Heart right ventricle (tissue), 16 donors: ENCODE measurements around the gene TXNDC11. TPM values are rescaled to one million over a fixed set of nuclear protein-coding genes. Genes with fewer than 3 reads are reported as not detected.

Experiments used
- ATAC-seq, 8 donors: fragments of 200-7000 bp; cut with Tn5 transposase; one replicate each; pipeline ENCODE4 v1.9.1; 2020; ENCODE audit warnings: mild to moderate bottlenecking in 8 of 8, moderate library complexity in 8 of 8, moderate number of reproducible peaks in 1 of 8
- DNase-seq, 2 donors: peaks; one replicate each; pipeline ENCODE4 v3.0.0-alpha.2; 2020
- H3K27ac ChIP-seq, 10 donors: fragments of 200-600 bp; sonication (generic) in 2 of 10; one replicate each; pipeline versions ENCODE4 v1.5.0 to v1.8.0; 2020 to 2022; ENCODE audit warnings: mild to moderate bottlenecking in 3 of 10
- H3K27me3 ChIP-seq, 7 donors: fragments of 200-600 bp; one replicate each; pipeline ENCODE4 v1.8.0; 2021 to 2022; ENCODE audit warnings: mild to moderate bottlenecking in 2 of 7
- H3K36me3 ChIP-seq, 9 donors: fragments of 200-600 bp; sonication (generic) in 1 of 9; one replicate each; pipeline versions ENCODE4 v1.5.0 to v1.8.0; 2020 to 2022; ENCODE audit warnings: mild to moderate bottlenecking in 2 of 9
- H3K4me1 ChIP-seq, 9 donors: fragments of 200-600 bp; sonication (generic) in 1 of 9; one replicate each; pipeline versions ENCODE4 v1.5.0 to v1.8.0; 2020 to 2022; ENCODE audit warnings: mild to moderate bottlenecking in 4 of 9
- H3K4me3 ChIP-seq, 10 donors: fragments of 200-600 bp; sonication (generic) in 2 of 10; one replicate each; pipeline versions ENCODE4 v1.5.0 to v1.8.0; 2020 to 2022; ENCODE audit warnings: mild to moderate bottlenecking in 7 of 10, moderate library complexity in 2 of 10
- H3K9me3 ChIP-seq, 11 donors: fragments of 200-600 bp in 10 of 11; sonication (generic) in 2 of 11; one replicate each; pipeline versions ENCODE4 v1.5.0 to v1.8.0; 2013 to 2022; ENCODE audit warnings: mild to moderate bottlenecking in 2 of 11, control low read depth in 1 of 11, moderate library complexity in 1 of 11
- CTCF ChIP-seq, 9 donors: fragments of 200-600 bp; sonication (generic) in 2 of 9; IDR thresholded peaks; one replicate each; pipeline versions ENCODE4 v1.5.0 to v1.8.0; 2021 to 2022; ENCODE audit warnings: antibody characterized with exemption in 9 of 9, mild to moderate bottlenecking in 5 of 9, moderate library complexity in 1 of 9
- WGBS, 2 donors: extraction: QIAGEN DNeasy Blood & Tissue Kit; methylation state at CpG; one replicate each; pipeline ENCODE4 v1.1.7; 2013; ENCODE audit warnings: inconsistent platforms in 1 of 2; 5-methylcytosine and 5-hydroxymethylcytosine counted together
- intact Hi-C, 10 donors: fragments of 100-400 bp; cut with DNase I; formaldehyde crosslinking; loops; one replicate each; pipeline versions ENCODE4 v1.11.1 to v1.14.2; 2022
- polyA plus RNA-seq, 2 donors: library from polyadenylated mRNA; stranded (reverse); fragments of 200-250 nt; gene quantifications; one replicate each; pipeline ENCODE4 v1.2.3, GENCODE V29; 2013
- total RNA-seq, 10 donors: library from RNA; stranded (reverse); fragmentation: NEBNext Ultra II Directional in 3 of 10; extraction: Animal tissue kit (Norgen Biotek cat#: 25700) in 3 of 10; gene quantifications; one replicate each; pipeline versions ENCODE4 v1.2.1 to v1.2.4, GENCODE V29; 2021 to 2023
- donor health status: Arrhythmogenic right ventricular cardiomyopathy.
- donor health status: ischemic (EF 13 %, LVEDD 7.1; RV severe dilation, severe dysfunction).
- donor health status: healthy with polysubstance abuse.
- donor health status: DM: no; HTN: yes; CAD: no.
- donor health status: DM: no; HTN: no; CAD: no.
- donor health status: ischemic (EF 25% LVEDD 6.9; RV normal size, moderate dysfunction).
- donor health status: ischemic (EF 25% LVEDD 5.7; RV mildly dilated, moderate dysfunction).
- donor health status: healthy.
- donor health status: DM: yes; HTN: yes; CAD: no.
- donor health status: Ischemic cardiomyopathy.
- donor health status: ischemic (EF 35%, LVEDD 5.7; RV mildly dilated, moderate dysfunction).
- donor health status: nonischemic (EF 11% LVEDD 7.7; RV severe dilation, severe dysfunction).
- donor health status: DM: yes; HTN: yes; CAD: no.
- donor health status: PGD.
- donor health status: ischemic (EF 29% LVEDD 5.4; RV normal size, mild dysfunction).
- donor health status: nonischemic (EF 23%, LVEDD 6.1; RV moderate dilation, normal function).

The TXNDC11 gene
- total and polyA plus RNA-seq, 12 donors = 16.8 to 46.7 (median 25.1) TPM

GRCh38 chr16:11697319-11697718 lies 45.3 kb downstream of the TXNDC11 start:
- DNase-seq (no peak), ATAC-seq (peak in 1 of 8 donors; percentile 29)
- 94 to 96% methylated on average over 12 of the region's 12 CpGs for WGBS, 2 donors
- H3K36me3 ChIP-seq = peaks cover 0 to 98% (median 30%) of the 10 kb centered on the region in 9 donors
- H3K4me1 ChIP-seq = peaks cover 0 to 12% (median 6%) of the 10 kb centered on the region in 9 donors
- TF ChIP-seq CTCF (IDR thresholded peaks at IDR 0.05) = no peak
- H3K27ac ChIP-seq = no peak overlapping the region
- H3K9me3 ChIP-seq = no peaks in the 10 kb centered on the region
- no peak overlapping the region for H3K4me3 ChIP-seq
- intact Hi-C loops = no loop called here
- no peaks in the 10 kb centered on the region for H3K27me3 ChIP-seq

- H3K9me3 ChIP-seq = no peaks in the 10 kb centered on the region
- intact Hi-C loops = no loop called here
- no peaks in the 10 kb centered on the region for H3K27me3 ChIP-seq
- H3K4me1 ChIP-seq = peaks cover 0 to 12% (median 6%) of the 10 kb centered on the region in 9 donors
- TF ChIP-seq CTCF (IDR thresholded peaks at IDR 0.05) = no peak
- 93 to 96% methylated on average over 12 of the region's 12 CpGs for WGBS, 2 donors
- no peak overlapping the region for H3K27ac ChIP-seq
- peaks cover 0 to 98% (median 33%) of the 10 kb centered on the region in 9 donors for H3K36me3 ChIP-seq
- no peak for DNase-seq
- no peak for ATAC-seq
- no peak overlapping the region for H3K4me3 ChIP-seq
Measured at GRCh38 chr16:11696266-11697012, 46.2 kb downstream of the TXNDC11 start.

GRCh38 chr16:11692651-11693050 lies 50.0 kb downstream of the TXNDC11 start:
- Histone ChIP-seq H3K4me1 (peaks cover 7 to 32% (median 28%) of the 10 kb centered on the region in 9 donors), H3K9me3 (no peaks in the 10 kb centered on the region), H3K36me3 (peaks cover 0 to 100% (median 28%) of the 10 kb centered on the region in 9 donors), H3K27ac (no peak overlapping the region), H3K27me3 (no peaks in the 10 kb centered on the region), H3K4me3 (no peak overlapping the region)
- intact Hi-C loops = no loop called here
- DNase-seq (no peak), ATAC-seq (peak in 3 of 8 donors; percentile 17 to 59 (median 34))
- WGBS, 2 donors = 76 to 80% methylated on average over 6 of the region's 6 CpGs
- no peak for TF ChIP-seq CTCF (IDR thresholded peaks at IDR 0.05)

- Histone ChIP-seq H3K4me3 (no peak overlapping the region), H3K27ac (no peak overlapping the region), H3K27me3 (no peaks in the 10 kb centered on the region), H3K4me1 (peaks cover 7 to 37% (median 32%) of the 10 kb centered on the region in 9 donors), H3K36me3 (peaks cover 0 to 100% (median 28%) of the 10 kb centered on the region in 9 donors), H3K9me3 (no peaks in the 10 kb centered on the region)
- ATAC-seq (no peak), DNase-seq (no peak)
- TF ChIP-seq CTCF (IDR thresholded peaks at IDR 0.05) = no peak
- intact Hi-C loops = no loop called here
- WGBS, 2 donors = 86 to 87% methylated on average over 8 of the region's 8 CpGs
Measured at GRCh38 chr16:11692171-11692570, 50.5 kb downstream of the TXNDC11 start.
